ENCODE measurements around the gene NCMAP. TPM values are rescaled to one million over a fixed set of nuclear protein-coding genes. Genes with fewer than 3 reads are reported as not detected.

The NCMAP gene
- total and polyA plus RNA-seq, 2 experiments from 2014 or later: 0.17 to 0.23 TPM

- Mint-ChIP-seq H3K27me3 (ENCODE audit: insufficient read depth, low read depth, poor library complexity) (peaks cover 8% of the 10 kb centered on the region), H3K27ac (no peak overlapping the region), H3K4me3 (no peak overlapping the region), H3K9me3 (no peaks in the 10 kb centered on the region), H3K36me3 (ENCODE audit: low read depth) (no peaks in the 10 kb centered on the region), H3K4me1 (no peaks in the 10 kb centered on the region)
- peak overlapping the region; percentile 32; the same call in 1 of the 2 replicates for H2AFZ ChIP-seq
- H3K27ac ChIP-seq (ENCODE audit: low read depth): no peak overlapping the region
- no peak for TF ChIP-seq NANOG (IDR thresholded peaks at IDR 0.05; ENCODE audit: borderline replicate concordance)
- TF ChIP-seq EZH2 (IDR thresholded peaks at IDR 0.05; ENCODE audit: low read depth, unreplicated experiment): no peak
- TF ChIP-seq STAT1 (IDR thresholded peaks at IDR 0.05; ENCODE audit: unreplicated experiment): no peak
- no peak for TF ChIP-seq CTCF (conservative IDR thresholded peaks at IDR 0.05; ENCODE audit: low read depth in 2 of 2)
- TF ChIP-seq REST (IDR thresholded peaks at IDR 0.05; ENCODE audit: unreplicated experiment): no peak
- no peak for TF ChIP-seq ZNF462 (CRISPR knock-in tag; IDR thresholded peaks at IDR 0.05)
- TF ChIP-seq CREB1 (CRISPR knock-in tag; IDR thresholded peaks at IDR 0.05; ENCODE audit: low read depth): no peak
- TF ChIP-seq JUNB (IDR thresholded peaks at IDR 0.05; ENCODE audit: unreplicated experiment): no peak
- no peak for TF ChIP-seq EZH2phosphoT487 (IDR thresholded peaks at IDR 0.05; ENCODE audit: unreplicated experiment)
- no peak for TF ChIP-seq POLR2AphosphoS5 (IDR thresholded peaks at IDR 0.05; ENCODE audit: low read depth)
- no peak for TF ChIP-seq ZNF331 (CRISPR knock-in tag; IDR thresholded peaks at IDR 0.05; ENCODE audit: low read depth)
- TF ChIP-seq ZNF114 (CRISPR knock-in tag; IDR thresholded peaks at IDR 0.05): no peak
- no peak for TF ChIP-seq ETS1 (IDR thresholded peaks at IDR 0.05)
- H3K27me3 ChIP-seq (ENCODE audit: insufficient read depth): no peaks in the 10 kb centered on the region
- DNase-seq (ENCODE audit: low spot score): no peak
- no peaks in the 10 kb centered on the region for H3K4me1 ChIP-seq (ENCODE audit: insufficient read depth)
- no peaks in the 10 kb centered on the region for H3K9me2 ChIP-seq (ENCODE audit: insufficient read depth)
- no peak overlapping the region for H3K4me2 ChIP-seq
- H3F3A ChIP-seq (replicated peaks; ENCODE audit: low read depth): no peaks in the 10 kb centered on the region
- no peaks in the 10 kb centered on the region for H4K20me1 ChIP-seq (replicated peaks; ENCODE audit: insufficient read depth)
- no peaks in the 10 kb centered on the region for H3K36me3 ChIP-seq (ENCODE audit: insufficient read depth)
- ATAC-seq: no peak
- H3K79me2 ChIP-seq (replicated peaks; ENCODE audit: insufficient read depth): no peaks in the 10 kb centered on the region
- no peak overlapping the region for H3K4me3 ChIP-seq
Observed at GRCh38 chr1:24596401-24596880, 40.6 kb downstream of the NCMAP start.

All from GM23338 (cell line).